ENCODE data around the gene WIPF1.
"Not testable (repeated sequence)": the region's sequence is repeated elsewhere in the genome, so short reads cannot be mapped to it uniquely, and the experiment has no call there.

The WIPF1 gene

GRCh38 chr2:174551697-174552096 lies 45.9 kb downstream of the WIPF1 start:
- Histone ChIP-seq H3K4me3 (ENCODE audit: low read depth in 1 of 2, low read length in 1 of 2) (no peak overlapping the region), H3K9me3 (no peaks in the 10 kb centered on the region), H3K27me3 (no peaks in the 10 kb centered on the region), H3K36me3 (peaks cover 19% of the 10 kb centered on the region), H3K4me1 (ENCODE audit: control insufficient read depth in 1 of 2, insufficient read depth in 1 of 2, low read depth in 1 of 2, low read length in 1 of 2) (peaks cover 19 to 24% of the 10 kb centered on the region in 2 experiments), H3K27ac (no peak overlapping the region)
- no peak for TF ChIP-seq CTCF (IDR thresholded peaks at IDR 0.05)

GRCh38 chr2:174548646-174549045 lies 49.0 kb downstream of the WIPF1 start:
- H3K36me3 ChIP-seq; H3K9me3 ChIP-seq; H3K4me3 ChIP-seq (ENCODE audit: low read depth in 1 of 2, low read length in 1 of 2); H3K27ac ChIP-seq: not testable (repeated sequence)
- H3K4me1 ChIP-seq (ENCODE audit: control insufficient read depth in 1 of 2, insufficient read depth in 1 of 2, low read depth in 1 of 2, low read length in 1 of 2) = peaks cover 14 to 16% of the 10 kb centered on the region in 2 experiments
- H3K27me3 ChIP-seq = peaks cover 11% of the 10 kb centered on the region

GRCh38 chr2:174548021-174548420 lies 49.6 kb downstream of the WIPF1 start:
- H3K27ac ChIP-seq; H3K36me3 ChIP-seq; H3K4me1 ChIP-seq (ENCODE audit: control insufficient read depth in 1 of 2, insufficient read depth in 1 of 2, low read depth in 1 of 2, low read length in 1 of 2); H3K9me3 ChIP-seq; H3K4me3 ChIP-seq (ENCODE audit: low read depth in 1 of 2, low read length in 1 of 2): not testable (repeated sequence)
- peaks cover 15% of the 10 kb centered on the region for H3K27me3 ChIP-seq

- TF ChIP-seq CTCF (IDR thresholded peaks at IDR 0.05) = peak; percentile 24
- H3K4me3 ChIP-seq (ENCODE audit: low read depth in 1 of 2, low read length in 1 of 2) = no peak overlapping the region
- no peaks in the 10 kb centered on the region for H3K9me3 ChIP-seq
- peak overlapping the region; percentile 27 for H3K27ac ChIP-seq
- H3K4me1 ChIP-seq (ENCODE audit: control insufficient read depth in 1 of 2, insufficient read depth in 1 of 2, low read depth in 1 of 2, low read length in 1 of 2) = peaks cover 11 to 13% of the 10 kb centered on the region in 2 experiments
- peaks cover 4% of the 10 kb centered on the region for H3K36me3 ChIP-seq
- peaks cover 20% of the 10 kb centered on the region for H3K27me3 ChIP-seq
These were observed 50.8 kb downstream of the WIPF1 start for GRCh38 chr2:174546519-174547506.

- H3K9me3 ChIP-seq = no peaks in the 10 kb centered on the region
- H3K27me3 ChIP-seq = peaks cover 20% of the 10 kb centered on the region
- peaks cover 4% of the 10 kb centered on the region for H3K36me3 ChIP-seq
- no peak overlapping the region for H3K27ac ChIP-seq
- H3K4me1 ChIP-seq (ENCODE audit: control insufficient read depth in 1 of 2, insufficient read depth in 1 of 2, low read depth in 1 of 2, low read length in 1 of 2) = peaks cover 11 to 13% of the 10 kb centered on the region in 2 experiments
- TF ChIP-seq CTCF (IDR thresholded peaks at IDR 0.05) = no peak
- no peak overlapping the region for H3K4me3 ChIP-seq (ENCODE audit: low read depth in 1 of 2, low read length in 1 of 2)
These were observed 52.4 kb downstream of the WIPF1 start for GRCh38 chr2:174545240-174545639.

GRCh38 chr2:174544802-174545201 lies 52.8 kb downstream of the WIPF1 start:
- no peak for TF ChIP-seq CTCF (IDR thresholded peaks at IDR 0.05)
- Histone ChIP-seq H3K4me1 (ENCODE audit: control insufficient read depth in 1 of 2, insufficient read depth in 1 of 2, low read depth in 1 of 2, low read length in 1 of 2) (peaks cover 11 to 13% of the 10 kb centered on the region in 2 experiments), H3K27me3 (peaks cover 20% of the 10 kb centered on the region), H3K4me3 (ENCODE audit: low read depth in 1 of 2, low read length in 1 of 2) (no peak overlapping the region), H3K36me3 (peaks cover 4% of the 10 kb centered on the region), H3K27ac (no peak overlapping the region), H3K9me3 (no peaks in the 10 kb centered on the region)
